Panc1 (cell line): Measurements from ENCODE around the gene TEX264. TPM values are rescaled to one million over a fixed set of nuclear protein-coding genes. Genes with fewer than 3 reads are reported as not detected.

Experiments used
- ATAC-seq: fragments of 200-7000 bp; cut with Tn5 transposase; 2 replicates; pipeline ENCODE4 v1.9.1; 2020; ENCODE audit warnings: mild to moderate bottlenecking, moderate library complexity
- BruUV-seq: library from RNA; stranded (reverse); fragments of 400-500 nt; replicated peaks from 2 replicates; lab custom pipeline; 2021; lab: Mats Ljungman, UMichigan
- CTCF ChIA-PET: fragments of 300-600 bp; sonication (Branson Sonifier 250); formaldehyde crosslinking; loops from one replicate; lab custom pipeline; 2022; ENCODE audit warnings: antibody characterized with exemption; lab: Charles Lee
- POLR2A ChIA-PET: fragments of 300-600 bp; sonication (Branson Sonifier 250); formaldehyde crosslinking; loops from one replicate; lab custom pipeline; 2022; ENCODE audit warnings: antibody characterized with exemption; lab: Charles Lee
- DNase-seq: peaks from one replicate; pipeline ENCODE4 v3.0.0-alpha.2; 2010; ENCODE audit warnings: low read depth, low spot score
- H3K27ac ChIP-seq: 2 replicates; pipeline ENCODE4 v1.5.1; 2011; ENCODE audit warnings: mild to moderate bottlenecking, low read length, inconsistent platforms
- H3K27me3 ChIP-seq: fragments of 200-500 bp; sonication (Bioruptor generic); 2 replicates; pipeline ENCODE4 v1.6.0; 2014; ENCODE audit warnings: low read length, inconsistent platforms; ENCODE audit not compliant: control insufficient read depth, insufficient read depth
- H3K36me3 ChIP-seq: fragments of 200-500 bp; sonication (Bioruptor generic); 2 replicates; pipeline ENCODE4 v1.5.1; 2014; ENCODE audit warnings: inconsistent platforms, mild to moderate bottlenecking, low read length, moderate library complexity; ENCODE audit not compliant: control insufficient read depth, insufficient read depth
- H3K4me1 ChIP-seq: 2 replicates; pipeline ENCODE4 v1.5.1; 2011; ENCODE audit warnings: inconsistent platforms, mild to moderate bottlenecking, low read length, moderate library complexity; ENCODE audit not compliant: control insufficient read depth, insufficient read depth
- H3K4me3 ChIP-seq, 2 experiments: 2 replicates each; pipeline ENCODE4 v1.5.1; 2011 to 2012; ENCODE audit warnings: low read depth in 2 of 2, low read length in 2 of 2, mild to moderate bottlenecking in 2 of 2, inconsistent platforms in 1 of 2, moderate library complexity in 1 of 2
- H3K9me3 ChIP-seq: fragments of 200-500 bp; sonication (Bioruptor generic); 2 replicates; pipeline ENCODE4 v1.5.1; 2014; ENCODE audit warnings: low read depth, mild to moderate bottlenecking, inconsistent platforms, low read length, moderate library complexity; ENCODE audit not compliant: control insufficient read depth, insufficient read depth
- CTCF ChIP-seq: fragments of 450-650 bp; IDR thresholded peaks from 2 replicates; pipeline ENCODE4 v1.5.1; 2017; ENCODE audit warnings: mild to moderate bottlenecking
- POLR2AphosphoS5 ChIP-seq: IDR thresholded peaks from 2 replicates; pipeline ENCODE4 v1.6.1; 2012; ENCODE audit warnings: mild to moderate bottlenecking, low read depth, low read length, moderate library complexity
- REST ChIP-seq, 2 experiments: IDR thresholded peaks; 2 replicates each; pipeline ENCODE4 v1.6.1; 2011 to 2012; ENCODE audit warnings: low read depth in 2 of 2, control low read depth in 1 of 2, low read length in 1 of 2, mild to moderate bottlenecking in 1 of 2, moderate library complexity in 1 of 2; ENCODE audit not compliant: insufficient read depth in 1 of 2
- SIN3A ChIP-seq: IDR thresholded peaks from 2 replicates; pipeline ENCODE4 v1.6.1; 2012; ENCODE audit warnings: low read depth, mild to moderate bottlenecking, low read length, moderate library complexity, borderline replicate concordance; ENCODE audit not compliant: insufficient read depth
- TCF7L2 ChIP-seq: IDR thresholded peaks from 2 replicates; pipeline ENCODE4 v1.6.1; 2011; ENCODE audit warnings: mild to moderate bottlenecking, low read depth, low read length, inconsistent platforms
- in situ Hi-C: cut with HindIII; loops from 2 replicates; pipeline ENCODE4 v1.10.0; 2016; ENCODE audit warnings: low sequenced_read_pairs, low pct_unique_long_range_greater_than_20kb
- intact Hi-C: fragments of 100-400 bp; cut with micrococcal nuclease; formaldehyde crosslinking; loops from one replicate; pipeline ENCODE4 v1.10.0; 2022; ENCODE audit not compliant: unreplicated experiment
- total RNA-seq: library from RNA; stranded (reverse); gene quantifications from one replicate; pipeline ENCODE4 v1.2.1, GENCODE V29; 2021; ENCODE audit not compliant: unreplicated experiment

The TEX264 gene
- total RNA-seq, 1 experiment from 2014 or later = 45.8 TPM

DNA sequence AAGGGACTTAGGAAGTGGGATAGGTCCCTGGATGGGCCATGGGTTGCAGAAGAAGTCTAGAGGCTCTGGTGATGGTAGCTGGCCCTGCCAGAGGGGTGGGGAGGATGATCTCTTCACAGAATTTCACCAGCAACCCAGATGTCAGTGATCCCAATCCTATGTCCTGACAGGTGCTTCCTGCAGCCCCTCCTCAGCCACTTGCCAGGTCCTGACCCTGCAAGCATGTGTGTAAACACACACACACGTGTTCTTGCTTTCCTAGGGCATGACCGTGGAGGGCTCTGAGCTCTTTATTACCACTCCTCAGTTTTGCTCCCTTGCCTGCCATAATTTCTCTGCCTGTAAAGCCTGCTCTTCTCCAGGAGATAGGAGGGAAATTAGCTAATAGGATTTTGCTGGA, 12.5 kb downstream of the TEX264 start:
- no peaks in the 10 kb centered on the region for H3K36me3 ChIP-seq
- CTCF ChIA-PET = interaction anchor here (0.6 kb wide), 1 partner anchor 102 kb away, joined by 3 read pairs; no protein-coding TSS in a partner anchor
- no TSS peak for BruUV-seq

GRCh38 chr3:51684971-51685751, 14.1 kb downstream of the TEX264 start:
- no peaks in the 10 kb centered on the region for H3K4me1 ChIP-seq
- no TSS peak for BruUV-seq
- DNase-seq (no peak), ATAC-seq (no peak)
- H3K27ac ChIP-seq = no peak overlapping the region
- H3K4me3 ChIP-seq = no peak overlapping the region
- intact Hi-C loops (loop anchor here (5.0 kb wide), 1 partner anchor 183 kb away; the partner anchor contains the start of gene DCAF1), in situ Hi-C loops (no loop called here)
- no peaks in the 10 kb centered on the region for H3K9me3 ChIP-seq
- CTCF ChIA-PET = no interaction called here
- POLR2A ChIA-PET = no interaction called here
- no peaks in the 10 kb centered on the region for H3K27me3 ChIP-seq
- no peaks in the 10 kb centered on the region for H3K36me3 ChIP-seq
- no peak for TF ChIP-seq POLR2AphosphoS5
- no peak for TF ChIP-seq SIN3A
- TF ChIP-seq TCF7L2 = no peak
- TF ChIP-seq REST (IDR thresholded peaks at IDR 0.05; ENCODE audit: insufficient read depth in 1 of 2, low read depth in 2 of 2, low read length in 1 of 2) = no peak

More for the DNA sequence above, 12.5 kb downstream of the TEX264 start:
- in situ Hi-C loops (no loop called here), intact Hi-C loops (loop anchor here (5.0 kb wide), 1 partner anchor 181 kb away; the partner anchor contains the start of gene DCAF1)
- POLR2A ChIA-PET = no interaction called here
- DNase-seq (no peak), ATAC-seq (no peak)
- Histone ChIP-seq H3K27ac (no peak overlapping the region), H3K4me1 (no peaks in the 10 kb centered on the region), H3K27me3 (no peaks in the 10 kb centered on the region), H3K4me3 (no peak overlapping the region), H3K9me3 (no peaks in the 10 kb centered on the region)
- TF ChIP-seq TCF7L2 (no peak), REST (IDR thresholded peaks at IDR 0.05; ENCODE audit: insufficient read depth in 1 of 2, low read depth in 2 of 2, low read length in 1 of 2) (no peak), CTCF (no peak), SIN3A (no peak), POLR2AphosphoS5 (no peak)
